Activated CD4-positive, alpha-beta T cell treated with anti-CD3 and anti-CD28 coated beads, Interleukin-2, amount 50 U/mL, for 48 hours (primary cell): ENCODE results near the gene POLR3E.
"Not testable (repeated sequence)": the region's sequence is repeated elsewhere in the genome, so short reads cannot be mapped to it uniquely, and the experiment has no call there.

ENCODE experiments used
- DNase-seq, 2 experiments: peaks; one replicate each; pipeline ENCODE4 v3.0.0-alpha.2; 2020

The POLR3E gene

GRCh38 chr16:22336581-22336980, 39.4 kb downstream of the POLR3E start:
- no peak for DNase-seq

DNA sequence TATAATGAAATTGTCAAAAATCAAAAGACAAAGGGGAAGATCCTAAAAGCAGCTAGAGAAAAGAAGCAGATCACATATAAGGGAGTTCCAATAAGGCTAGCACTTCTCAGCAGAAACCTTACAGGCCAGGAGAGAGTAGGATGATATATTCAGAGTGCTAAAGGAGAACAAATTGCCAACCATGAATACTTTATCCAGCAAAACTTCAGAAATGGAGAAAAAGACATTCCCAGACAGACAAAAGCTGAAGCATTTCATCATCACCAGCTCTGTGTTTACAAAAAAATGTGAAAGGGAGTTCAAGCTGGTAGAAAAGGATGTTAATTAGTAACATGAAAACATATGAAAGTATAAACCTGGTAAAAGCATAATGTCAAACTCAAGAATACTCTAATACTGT, 39.8 kb downstream of the POLR3E start:
- no peak for DNase-seq

DNA sequence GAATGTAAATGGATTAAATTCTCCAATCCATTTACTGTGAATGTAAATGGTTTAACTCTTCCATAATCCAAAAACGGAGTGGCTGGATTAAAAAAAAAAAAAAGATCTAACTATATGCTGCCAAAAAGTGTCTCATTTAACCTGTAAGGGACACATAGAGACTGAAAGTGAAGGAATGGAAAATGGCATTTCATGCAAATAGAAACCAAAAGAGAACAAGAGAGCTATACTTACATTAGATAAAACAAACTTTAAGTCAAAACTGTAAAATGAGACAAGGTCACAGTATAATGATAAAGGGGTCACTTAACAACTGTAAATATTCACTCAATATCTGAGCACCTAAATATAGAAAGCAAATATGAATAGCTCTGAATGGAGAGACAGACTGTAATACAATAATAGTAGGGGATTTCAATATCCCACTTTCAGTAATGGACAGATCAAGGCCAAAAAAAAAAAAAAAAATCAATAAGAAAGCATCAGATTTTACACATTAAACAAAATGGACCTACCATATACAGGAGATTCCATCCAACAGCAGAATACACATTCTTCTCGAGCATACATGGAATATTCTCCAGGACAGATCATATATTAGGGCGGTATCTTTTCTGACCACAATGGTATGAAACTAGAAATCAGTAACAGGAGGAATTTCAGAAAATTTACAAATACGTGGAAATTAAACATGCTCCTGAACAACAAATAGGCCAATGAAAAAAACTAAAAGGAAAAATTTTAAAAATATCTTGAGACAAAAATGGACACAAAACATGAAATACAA, 40.8 kb downstream of the POLR3E start:
- no peak for DNase-seq

GRCh38 chr16:22340945-22341344, 43.7 kb downstream of the POLR3E start:
- no peak for DNase-seq

DNA sequence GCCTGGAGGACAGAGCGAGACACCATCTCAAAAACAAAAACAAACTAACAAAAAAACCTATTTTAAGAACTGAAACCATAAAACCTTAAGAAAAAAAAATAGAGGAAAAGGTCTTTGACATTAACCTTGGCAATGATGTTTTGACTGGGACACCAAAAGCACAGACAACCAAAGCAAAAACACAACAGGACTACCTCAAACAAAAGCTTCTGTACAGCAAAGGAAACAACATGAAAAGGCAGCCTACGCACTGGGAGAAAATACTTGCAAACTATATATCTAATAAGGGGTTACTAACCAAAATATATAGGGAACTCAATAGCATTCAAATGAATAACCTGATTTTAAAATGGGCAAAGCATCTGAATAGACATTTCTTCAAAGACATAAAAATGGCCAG, 44.9 kb downstream of the POLR3E start:
- DNase-seq, result no peak

DNA sequence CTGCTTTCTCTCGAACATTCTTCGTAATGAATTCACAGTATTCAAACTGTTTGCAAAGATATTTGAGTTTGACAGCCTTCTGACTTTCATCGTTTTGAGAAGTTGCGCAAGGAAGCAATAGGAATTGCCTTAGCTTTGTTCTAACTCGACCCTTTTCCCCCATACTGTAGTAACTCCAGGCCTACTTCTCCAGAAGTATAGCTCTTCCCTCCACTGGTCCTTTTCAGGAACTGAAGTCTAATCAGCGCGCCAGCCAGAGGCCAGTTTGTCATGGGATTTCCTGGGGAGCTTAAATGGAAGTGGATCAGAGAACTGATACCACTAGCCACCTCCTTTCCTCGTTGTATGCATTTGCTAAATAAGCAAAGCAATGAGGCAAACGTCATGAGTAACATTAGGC, 49.3 kb downstream of the POLR3E start:
- no peak for DNase-seq

DNA sequence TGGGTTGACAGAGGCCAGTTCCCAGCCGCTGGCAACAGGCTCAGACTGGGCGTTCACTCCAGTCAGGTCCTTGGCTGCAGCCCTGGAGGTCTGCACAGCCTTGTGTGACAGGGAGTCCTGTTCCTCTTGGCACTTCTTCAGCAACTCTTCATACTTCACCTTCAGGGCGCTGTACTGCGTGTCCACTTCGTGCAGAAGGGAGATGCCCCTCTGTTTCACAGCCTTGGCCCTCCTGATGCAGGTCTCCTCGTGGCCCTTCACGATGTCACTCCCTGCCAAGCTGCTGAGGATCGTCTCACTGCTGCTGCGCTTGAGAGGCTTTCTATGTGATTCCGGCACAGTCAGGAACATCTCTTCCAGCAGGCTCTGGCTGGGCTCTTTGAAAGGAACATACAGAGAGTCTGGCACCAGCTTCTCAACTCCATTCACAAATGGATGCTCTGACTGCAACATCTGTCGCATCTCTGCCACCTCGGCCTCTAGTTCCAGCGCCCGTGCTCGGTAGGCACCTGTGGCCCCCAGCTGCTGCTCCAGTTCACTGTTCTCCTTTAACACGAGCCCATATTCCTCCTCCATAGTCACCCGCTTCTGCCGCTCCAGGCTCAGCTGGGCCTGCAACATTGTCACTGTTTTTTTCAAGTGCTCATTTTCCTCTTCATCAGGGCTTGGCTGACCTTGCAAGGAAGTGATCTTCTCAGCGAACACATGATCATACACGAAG, 50.1 kb downstream of the POLR3E start:
- no peak for DNase-seq

DNA sequence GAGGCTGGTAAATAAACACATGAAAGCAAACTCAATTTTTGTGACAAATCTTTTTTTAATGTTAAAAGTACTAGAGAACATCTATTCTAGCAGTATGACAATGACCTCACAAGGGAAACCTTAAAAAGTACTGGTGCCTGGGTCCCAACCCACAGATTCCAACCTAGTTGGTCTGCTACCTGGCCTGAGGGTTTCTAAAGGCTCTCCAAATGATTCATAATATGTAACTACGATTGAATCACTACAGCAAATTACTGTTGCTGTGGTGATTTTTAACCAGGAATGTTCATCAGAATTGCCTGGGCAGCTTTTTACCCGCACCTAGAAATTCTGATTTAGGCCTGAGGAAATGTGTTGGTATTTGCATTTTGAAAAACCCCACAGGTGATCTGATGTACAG, 51.1 kb downstream of the POLR3E start:
- DNase-seq, result no peak

GRCh38 chr16:22351017-22351416, 53.8 kb downstream of the POLR3E start:
- DNase-seq, result not testable (repeated sequence)

DNA sequence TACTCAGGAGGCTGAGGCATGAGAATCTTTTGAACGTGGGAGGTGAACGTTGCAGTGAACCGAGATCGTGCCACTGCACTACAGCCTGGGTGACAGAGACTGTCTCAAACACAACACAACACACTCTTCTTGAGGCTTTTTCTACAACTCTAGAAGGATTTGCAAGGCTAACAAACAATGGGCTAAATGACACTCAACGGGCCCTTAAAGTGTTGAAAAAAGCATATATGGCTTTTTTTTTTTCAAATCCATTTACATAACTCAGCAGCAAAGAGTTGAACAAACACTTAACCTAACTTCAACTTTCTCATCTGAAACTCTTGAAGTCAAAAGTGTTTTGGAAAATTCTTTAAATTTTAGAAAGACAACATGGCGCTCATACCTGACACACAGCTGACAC, 54.9 kb downstream of the POLR3E start:
- DNase-seq, result no peak

GRCh38 chr16:22352723-22353122, 55.5 kb downstream of the POLR3E start:
- DNase-seq, result no peak

DNA sequence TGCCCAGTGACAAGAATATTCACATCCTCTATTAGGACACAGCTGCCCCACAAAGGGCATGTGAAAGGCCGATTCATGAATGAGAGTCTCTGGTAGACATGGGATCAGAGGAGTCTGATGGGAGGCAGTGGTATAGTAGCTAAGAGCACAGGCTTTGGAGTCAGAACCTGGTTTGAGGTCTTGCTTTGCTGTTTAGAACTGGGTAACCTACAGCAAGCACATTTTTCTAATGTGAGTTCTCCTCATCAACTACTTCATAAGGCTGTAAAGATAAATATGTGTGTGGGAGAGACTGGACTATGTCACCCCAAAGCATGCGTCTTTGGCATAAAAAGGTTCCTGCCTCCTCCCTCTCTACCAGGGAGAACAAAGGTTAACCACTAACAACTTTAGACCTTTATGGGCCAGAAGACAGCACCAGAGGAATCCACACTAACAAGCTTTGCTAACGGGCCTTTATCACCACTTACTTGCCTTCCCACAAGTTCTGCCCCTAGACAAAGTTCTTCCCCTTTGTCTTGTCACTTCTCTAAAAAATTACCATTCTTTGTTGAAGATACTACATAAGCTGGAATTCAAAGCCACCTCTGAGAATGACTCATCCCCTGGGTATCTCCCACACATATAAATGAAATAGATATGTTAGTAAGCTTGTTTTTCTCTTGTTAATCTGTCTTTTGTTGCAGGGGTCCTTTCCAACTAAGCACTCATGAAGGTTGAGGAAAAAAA, 56.1 kb downstream of the POLR3E start:
- DNase-seq, result no peak

- no peak for DNase-seq
Measured at GRCh38 chr16:22353933-22354541, 56.8 kb downstream of the POLR3E start.

DNA sequence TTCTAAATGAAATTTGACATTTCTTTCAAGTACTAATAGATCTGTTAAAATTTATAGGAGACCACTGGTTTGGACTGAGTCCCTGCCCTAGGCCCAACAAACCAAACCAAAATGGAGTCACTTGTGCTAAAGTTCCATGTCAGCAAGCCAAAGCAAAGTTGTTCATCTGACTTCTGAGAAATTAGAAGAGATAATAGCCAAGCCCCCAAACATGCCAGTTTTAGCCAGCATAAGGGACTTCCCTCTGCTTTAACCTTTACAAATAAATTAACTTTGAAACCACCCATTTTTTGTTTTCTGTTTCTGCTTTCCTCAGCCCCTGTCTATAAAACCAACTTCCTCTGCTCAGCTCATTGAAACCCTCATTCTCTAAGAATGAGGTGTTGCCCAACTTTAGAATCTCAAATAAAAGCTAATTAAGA, 58.3 kb downstream of the POLR3E start:
- DNase-seq, result no peak

DNA sequence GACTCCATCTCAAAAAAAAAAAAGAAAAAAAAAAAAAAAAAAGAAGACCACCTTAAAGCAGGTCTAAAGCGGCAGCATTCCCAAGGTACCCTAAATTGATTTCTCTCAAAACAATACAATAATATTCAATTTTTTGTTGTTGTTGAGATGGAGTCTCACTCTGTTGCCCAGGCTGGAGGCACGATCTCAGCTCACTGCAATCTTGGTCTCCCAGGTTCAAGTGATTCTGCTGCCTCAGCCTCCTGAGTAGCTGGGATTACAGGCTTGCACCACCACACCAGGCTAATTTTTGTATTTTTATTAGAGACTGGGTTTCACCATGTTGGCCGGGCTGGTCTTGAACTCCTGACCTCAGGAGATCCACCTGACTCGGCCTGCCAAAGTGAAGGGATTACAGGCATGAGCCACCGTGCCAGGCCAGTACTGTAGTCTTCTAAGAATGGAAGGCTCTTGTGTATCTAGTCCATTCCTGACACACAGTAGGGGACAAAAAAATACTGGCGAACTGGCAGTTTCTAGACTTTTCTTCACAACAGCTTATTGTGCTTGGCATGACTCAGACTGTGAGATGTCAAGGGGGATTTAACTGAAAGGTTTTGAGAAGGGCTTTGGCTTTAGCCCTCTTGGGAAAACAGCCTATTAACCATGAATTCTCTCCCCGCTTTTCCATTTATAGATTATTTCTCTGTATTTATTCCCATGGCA, 59.9 kb downstream of the POLR3E start:
- no peak for DNase-seq

- no peak for DNase-seq
Measured at GRCh38 chr16:22357635-22357971, 60.4 kb downstream of the POLR3E start.

DNA sequence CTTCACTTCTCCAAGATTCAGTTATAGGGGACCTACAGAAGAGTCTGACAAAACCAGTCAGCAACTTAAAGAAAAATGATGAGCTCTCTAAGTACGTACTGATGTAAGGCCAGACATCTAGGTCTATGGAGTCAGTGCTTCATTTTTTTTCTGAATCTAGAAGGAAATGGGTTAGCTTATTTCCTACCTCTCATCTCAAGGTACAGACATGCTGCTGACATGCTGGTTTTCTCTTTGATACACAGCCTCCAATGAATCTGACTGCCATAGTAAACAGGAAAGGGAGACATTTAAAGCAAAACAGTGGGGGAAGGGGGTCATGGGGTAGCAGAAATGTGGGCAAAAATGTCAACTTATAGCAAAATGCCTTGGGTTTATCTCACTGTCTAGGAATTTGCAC, 60.8 kb downstream of the POLR3E start:
- DNase-seq, result no peak

GRCh38 chr16:22359679-22360078, 62.5 kb downstream of the POLR3E start:
- no peak for DNase-seq

DNA sequence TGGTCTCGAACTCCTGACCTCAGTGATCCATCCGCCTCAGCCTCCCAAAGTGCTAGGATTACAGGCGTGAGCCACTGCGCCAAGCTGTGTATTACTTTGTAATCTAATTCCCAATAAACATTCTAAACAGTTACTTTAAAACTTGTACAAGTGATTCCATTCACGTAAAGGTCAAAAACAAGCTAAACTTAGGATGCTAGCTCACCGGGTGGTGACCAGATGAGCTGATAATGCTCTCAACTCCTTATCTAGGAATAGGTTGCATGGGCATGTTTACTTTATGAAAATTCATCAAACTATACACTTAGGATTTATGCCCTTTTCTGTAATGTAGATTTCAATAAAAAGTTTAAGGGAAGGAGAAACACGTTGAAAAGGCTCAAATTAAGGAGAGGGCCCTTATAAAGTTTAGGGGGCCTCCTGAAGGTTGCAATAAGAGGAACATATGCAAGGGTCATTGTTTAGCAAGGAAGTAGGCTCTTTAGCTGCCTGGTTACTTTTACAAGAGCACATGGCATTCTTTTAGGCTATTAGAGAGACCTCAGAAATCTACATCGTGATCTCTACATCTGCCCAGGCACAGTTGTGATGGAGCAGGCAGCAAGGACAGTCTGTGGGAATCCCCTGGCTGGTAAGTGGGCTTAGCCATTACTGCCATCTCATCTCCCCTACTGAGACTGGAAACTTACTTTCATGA, 63.9 kb downstream of the POLR3E start:
- DNase-seq, result no peak

DNA sequence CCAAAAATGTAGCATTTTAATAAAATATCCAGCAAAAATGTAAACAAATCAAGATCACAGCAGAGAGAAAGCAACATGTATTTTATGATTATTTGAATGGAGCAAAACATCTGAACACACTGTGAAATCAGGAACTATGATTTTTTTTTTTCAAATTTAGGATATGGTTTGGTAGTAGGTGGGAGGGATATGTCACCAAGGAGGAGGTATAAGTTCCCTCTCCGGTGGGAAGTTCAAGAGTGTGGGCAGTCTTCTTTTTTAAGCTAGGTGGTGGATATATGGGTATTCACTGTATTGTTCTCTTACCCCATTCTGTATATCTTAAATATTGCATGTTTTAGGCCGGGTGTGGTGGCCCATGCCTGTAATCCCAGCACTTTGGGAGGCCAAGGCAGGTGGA, 67.0 kb downstream of the POLR3E start:
- no peak for DNase-seq

GRCh38 chr16:22366371-22366770, 69.2 kb downstream of the POLR3E start:
- DNase-seq, result no peak

- no peak for DNase-seq
Measured at GRCh38 chr16:22366889-22367288, 69.7 kb downstream of the POLR3E start.
